Measurements from ENCODE around the gene ZCCHC10. TPM values are rescaled to one million over a fixed set of nuclear protein-coding genes. Genes with fewer than 3 reads are reported as not detected.

The ZCCHC10 gene
- total RNA-seq, 2 experiments from 2014 or later = 31.2 to 33.5 TPM

Other genes starting within 250 kb of the ZCCHC10 start
- 10 to 100 TPM; 21.2 to 22.2 TPM for gene SEPTIN8, start 249.3 kb downstream of the ZCCHC10 start, total RNA-seq
- under 1 TPM in 1 of 2 experiments, not detected in 1; 0.06 TPM for gene SOWAHA, start 213.2 kb downstream of the ZCCHC10 start, total RNA-seq
- 1 to 10 TPM; 1.8 to 2.3 TPM for gene SHROOM1, start 195.9 kb downstream of the ZCCHC10 start, total RNA-seq
- under 1 TPM; 0.26 to 0.29 TPM for gene GDF9, start 160.1 kb downstream of the ZCCHC10 start, total RNA-seq
- gene UQCRQ, start 159.9 kb downstream of the ZCCHC10 start, total RNA-seq = 100 to 1,000 TPM; 652 to 654 TPM
- 1 to 10 TPM; 1.8 TPM for gene LEAP2, start 152.9 kb downstream of the ZCCHC10 start, total RNA-seq
- 10 to 100 TPM; 22.2 to 22.9 TPM for gene AFF4, start 62.9 kb downstream of the ZCCHC10 start, total RNA-seq
- 100 to 1,000 TPM; 296 to 302 TPM for gene HSPA4, start 25.5 kb upstream of the ZCCHC10 start, total RNA-seq

Data from activated naive CD8-positive, alpha-beta T cell treated with anti-CD3 and anti-CD28 coated beads for 36 hours (primary cell).